Activated CD4-positive, alpha-beta T cell treated with anti-CD3 and anti-CD28 coated beads, Interleukin-2, amount 50 U/mL, for 16 hours (primary cell): ENCODE results near the gene BAHCC1.

ENCODE experiments used
- DNase-seq: peaks from one replicate; pipeline ENCODE4 v3.0.0-alpha.2; 2020

Gene BAHCC1

GRCh38 chr17:81368161-81369022 lies 26.9 kb upstream of the BAHCC1 start:
- DNase-seq: no peak

DNA sequence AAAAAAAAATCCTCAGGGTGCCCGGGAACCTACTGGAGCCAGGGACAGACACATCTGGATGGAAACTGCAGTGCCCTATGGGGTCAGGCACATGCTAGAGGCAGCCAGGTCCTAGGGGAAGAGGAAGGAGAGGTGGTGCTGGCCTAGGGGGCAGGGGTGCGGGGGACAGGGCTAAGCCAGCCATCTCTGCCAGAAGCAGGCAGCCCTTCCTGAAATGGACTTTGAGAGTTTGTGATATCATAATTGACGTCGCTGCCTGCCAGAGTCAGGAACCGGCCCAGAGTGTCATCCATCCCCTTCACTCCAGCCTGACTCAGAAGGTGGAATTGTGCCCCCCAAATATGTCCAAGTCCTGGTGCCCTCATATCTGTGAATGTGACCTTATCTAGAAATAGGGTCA lies 25.0 kb upstream of the BAHCC1 start:
- DNase-seq: no peak

GRCh38 chr17:81371910-81372760 lies 23.1 kb upstream of the BAHCC1 start:
- no peak for DNase-seq

DNA sequence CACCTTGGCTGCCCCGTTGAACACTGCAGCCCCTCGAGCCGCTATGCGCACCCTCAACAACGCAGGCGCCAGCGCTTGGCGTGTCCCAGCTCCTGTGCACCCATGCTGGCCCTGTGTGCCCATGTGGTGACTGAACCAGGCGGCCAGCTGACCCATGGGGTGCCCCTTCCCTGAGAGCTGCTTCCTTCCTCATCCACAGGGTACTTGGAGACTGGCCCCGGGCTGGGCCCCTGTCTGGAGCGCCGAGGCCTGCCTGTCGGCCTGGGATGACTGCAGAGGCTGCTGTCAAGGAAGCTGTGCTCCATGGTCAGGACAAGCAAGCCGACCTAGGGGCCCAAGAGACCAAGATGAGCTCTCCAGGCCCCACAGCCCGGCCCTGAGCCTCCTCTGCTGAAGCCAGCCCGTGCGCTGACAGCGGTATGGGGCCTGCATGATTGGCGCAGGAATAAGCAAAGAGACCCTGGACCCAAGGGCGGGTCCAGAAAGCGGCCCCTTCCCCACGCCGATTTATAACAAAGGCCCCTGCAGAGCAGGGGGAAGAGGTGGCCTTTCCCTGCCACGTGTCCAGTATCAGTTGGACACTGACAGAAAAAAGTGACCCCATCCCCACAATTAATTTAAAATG lies 21.6 kb upstream of the BAHCC1 start:
- DNase-seq: no peak

DNA sequence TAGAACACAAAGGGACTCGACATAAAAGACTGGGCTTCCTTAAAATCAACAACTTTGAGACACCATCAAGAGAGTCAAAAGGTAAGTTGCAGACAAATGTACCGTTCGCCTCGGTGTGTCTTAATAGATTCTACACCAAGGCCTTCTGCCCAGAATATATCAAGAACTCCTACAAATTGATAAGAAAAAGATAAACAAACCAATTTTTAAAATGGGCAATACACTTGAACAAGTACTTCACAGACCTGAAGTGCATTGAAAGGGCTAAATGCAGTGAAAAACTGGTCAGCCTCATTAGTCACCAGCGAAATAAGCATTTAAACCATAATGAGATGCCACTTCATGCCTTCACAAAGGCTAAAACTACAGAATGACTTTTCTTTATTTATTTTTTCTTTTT lies 20.4 kb upstream of the BAHCC1 start:
- no peak for DNase-seq

GRCh38 chr17:81376946-81377714 lies 18.1 kb upstream of the BAHCC1 start:
- DNase-seq: no peak

DNA sequence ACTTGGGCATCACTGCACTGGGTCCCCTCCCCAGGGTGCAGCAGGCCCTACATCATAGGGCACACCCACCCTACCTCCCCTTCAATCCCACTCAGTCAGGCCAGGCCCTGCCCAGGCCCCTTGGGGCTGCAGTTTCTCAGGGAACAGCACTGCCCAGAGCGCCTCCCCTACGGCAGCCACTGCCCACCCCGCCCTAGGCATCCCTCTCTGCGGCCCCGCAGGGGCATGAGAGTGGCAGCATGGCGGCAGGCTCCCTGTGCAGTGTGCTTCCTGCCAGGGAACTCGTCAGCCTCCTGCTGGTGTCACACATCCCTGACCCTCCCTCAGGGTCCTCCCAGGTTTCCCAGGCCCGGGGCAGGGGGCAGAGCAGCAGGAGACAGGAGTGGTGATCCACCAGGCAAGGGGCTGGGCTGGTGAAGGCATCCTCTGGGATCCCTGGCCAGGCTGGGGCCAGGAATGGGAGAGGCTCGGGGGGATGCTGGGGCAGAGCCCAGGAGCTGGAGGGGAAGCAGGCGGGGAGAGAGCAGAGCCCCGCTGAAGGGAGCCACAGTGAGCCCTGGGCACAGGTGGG lies 16.2 kb upstream of the BAHCC1 start:
- no peak for DNase-seq

- no peak for DNase-seq
Observed at GRCh38 chr17:81379523-81379942, 15.7 kb upstream of the BAHCC1 start.

- no peak for DNase-seq
Observed at GRCh38 chr17:81380131-81380530, 15.1 kb upstream of the BAHCC1 start.

DNA sequence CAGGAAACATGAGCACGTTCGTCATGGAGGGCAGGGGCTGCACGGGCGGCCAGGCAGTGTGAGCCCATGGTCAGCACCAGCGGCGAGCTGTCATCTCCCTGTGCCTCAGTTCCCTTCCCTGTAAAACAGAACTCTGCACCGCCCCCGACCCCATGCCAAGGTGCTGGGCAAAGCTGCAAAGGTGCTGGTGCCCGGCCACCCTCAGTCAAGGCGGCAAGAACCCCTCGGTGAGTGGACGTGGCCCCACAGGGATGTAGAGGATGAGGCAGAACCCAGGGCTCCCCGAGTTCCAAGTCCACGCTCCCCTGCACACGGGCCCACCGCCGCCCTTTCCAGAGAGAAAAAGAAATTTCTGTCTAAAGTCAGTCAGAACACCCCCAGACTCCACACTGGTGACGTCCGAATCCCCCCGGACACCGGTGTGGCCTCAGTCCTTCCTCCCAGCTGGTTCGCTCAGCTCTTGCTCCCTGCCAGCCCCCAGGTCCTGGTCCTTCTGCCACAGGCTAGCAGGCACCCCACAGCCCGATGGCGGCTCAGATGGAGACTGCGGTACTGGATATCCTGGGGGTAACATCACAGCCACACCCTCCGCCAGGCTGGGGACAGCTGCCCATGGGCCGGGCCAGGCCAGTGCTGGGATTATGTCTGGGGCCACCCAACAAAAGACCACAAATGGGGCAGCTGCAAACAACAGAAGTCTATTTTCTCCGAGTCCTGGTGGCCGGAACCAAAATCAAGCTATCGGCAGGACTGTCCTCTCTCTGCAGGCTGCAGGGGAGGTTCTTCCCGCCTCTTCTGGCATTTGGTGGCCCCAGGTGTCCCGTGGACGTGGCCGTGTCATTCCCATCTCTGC lies 14.4 kb upstream of the BAHCC1 start:
- no peak for DNase-seq

- DNase-seq: no peak
Observed at GRCh38 chr17:81381632-81382577, 13.4 kb upstream of the BAHCC1 start.

DNA sequence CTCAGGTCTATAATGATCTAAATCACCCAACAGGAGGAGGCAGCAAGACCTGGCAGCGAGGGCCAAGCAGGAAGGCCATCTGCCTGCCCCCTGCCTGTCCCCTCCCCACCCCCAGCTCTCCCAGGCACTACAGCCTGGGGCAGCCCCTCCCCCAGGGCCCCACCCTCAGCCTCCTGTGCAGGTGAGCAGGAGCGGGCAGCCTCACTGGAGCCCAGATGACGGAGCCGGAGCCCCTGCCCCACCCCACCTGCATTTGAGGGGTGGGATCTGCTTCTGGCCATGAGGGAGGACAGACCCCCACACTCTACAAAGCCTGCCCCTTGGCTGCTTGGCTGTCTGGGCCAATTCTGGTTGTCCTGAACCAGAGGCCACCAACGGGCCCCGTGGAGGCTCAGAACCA lies 12.4 kb upstream of the BAHCC1 start:
- DNase-seq: no peak

DNA sequence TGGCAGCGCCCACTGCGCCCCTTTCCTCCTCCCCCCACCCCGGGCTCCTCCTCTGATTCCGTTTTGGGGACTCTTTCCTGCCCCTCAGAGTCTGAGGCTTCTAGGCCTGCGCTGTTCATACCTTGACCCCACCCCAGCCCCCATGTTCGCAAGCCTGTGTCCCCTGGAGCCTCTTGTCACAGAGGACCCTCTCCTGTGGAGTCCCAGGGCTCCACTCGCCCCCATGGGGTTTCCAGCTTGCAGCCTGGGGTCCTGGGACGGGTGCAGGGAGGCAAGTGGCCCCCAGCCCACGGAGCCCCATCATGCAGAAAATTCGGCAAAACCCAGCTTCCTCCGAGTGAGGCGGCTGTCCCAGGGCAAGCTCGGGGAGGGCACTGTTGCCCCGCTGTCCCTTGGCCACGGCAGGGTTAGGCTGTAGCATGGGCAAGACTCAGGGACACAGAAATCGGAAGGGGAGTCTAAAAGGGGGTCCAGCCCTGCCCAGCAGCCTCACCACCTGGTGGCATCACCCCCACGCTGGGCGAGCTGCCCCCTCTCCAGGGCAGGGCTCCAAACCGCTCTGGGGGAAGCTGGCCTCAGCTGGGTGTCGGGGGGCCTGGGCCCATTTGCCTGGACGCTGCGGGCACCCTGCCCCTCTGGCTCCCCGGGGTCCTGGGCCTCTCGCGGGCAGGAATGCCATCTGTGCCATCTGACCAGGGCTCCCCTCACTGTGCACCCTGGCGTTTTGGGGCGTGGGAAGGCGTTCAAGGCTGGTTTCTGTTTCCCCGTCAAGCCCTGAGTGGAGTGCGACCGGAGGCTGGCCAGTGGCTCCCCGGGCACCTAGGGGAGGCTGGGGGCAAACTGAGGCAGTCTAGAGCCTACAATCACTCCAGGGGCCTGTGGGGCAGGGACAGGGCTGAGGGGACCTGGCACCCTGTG lies 11.5 kb upstream of the BAHCC1 start:
- no peak for DNase-seq

GRCh38 chr17:81384929-81385319 lies 10.3 kb upstream of the BAHCC1 start:
- no peak for DNase-seq

- no peak for DNase-seq
Observed at GRCh38 chr17:81385320-81386111, 9.7 kb upstream of the BAHCC1 start.

DNA sequence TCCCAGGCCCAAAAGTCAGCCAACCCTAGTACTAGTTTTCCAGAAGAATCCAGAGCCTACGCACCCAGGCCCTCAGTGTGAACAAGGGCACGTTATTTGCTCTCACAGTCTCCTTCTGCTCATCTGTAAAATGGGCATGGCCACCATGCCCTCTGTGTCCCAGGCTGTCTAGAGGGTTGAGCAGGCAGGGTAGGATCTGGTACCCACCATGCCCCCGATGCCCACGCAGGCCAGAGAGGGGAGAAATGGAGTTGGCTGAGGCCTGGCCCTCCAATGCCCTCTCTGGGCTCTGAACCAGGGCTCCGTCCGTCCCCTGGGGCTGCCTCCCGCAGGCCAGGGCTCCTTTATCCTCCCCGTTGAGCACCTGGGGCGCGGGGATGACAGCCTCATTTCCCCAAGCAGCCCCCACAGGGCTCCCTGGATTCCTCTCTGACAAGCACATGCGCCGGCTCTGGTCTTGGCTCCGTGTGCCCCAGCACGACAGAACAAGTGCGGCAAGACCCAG lies 9.1 kb upstream of the BAHCC1 start:
- no peak for DNase-seq

- no peak for DNase-seq
Observed at GRCh38 chr17:81386646-81387099, 8.6 kb upstream of the BAHCC1 start.
